HG02571 (cell line): ENCODE data around the gene NGF.
"Not testable (repeated sequence)": the region's sequence is repeated elsewhere in the genome, so short reads cannot be mapped to it uniquely, and the experiment has no call there.

Experiments
- ATAC-seq: cut with Tn5 transposase; IDR thresholded peaks from one replicate; pipeline ENCODE4 v1.9.1; 2021; ENCODE audit warnings: mild to moderate bottlenecking, moderate library complexity; ENCODE audit not compliant: unreplicated experiment

The NGF gene

GRCh38 chr1:115310581-115311473 lies 27.2 kb downstream of the NGF start:
- ATAC-seq = no peak

DNA sequence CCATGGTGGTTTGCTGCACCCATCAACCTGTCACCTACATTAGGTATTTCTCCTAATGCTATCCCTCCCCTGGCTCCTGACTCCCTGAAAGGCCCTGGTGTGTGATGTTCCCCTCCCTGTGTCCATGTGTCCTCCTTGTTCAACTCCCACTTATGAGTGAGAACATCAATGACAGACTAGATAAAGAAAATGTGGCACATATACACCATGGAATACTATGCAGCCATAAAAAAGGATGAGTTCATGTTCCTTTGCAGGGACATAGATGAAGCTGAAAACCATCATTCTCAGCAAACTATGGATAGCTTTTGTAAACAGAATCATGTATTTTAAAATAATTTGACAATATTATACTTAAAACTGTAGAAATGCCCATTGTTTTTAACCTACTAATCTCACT lies 28.5 kb downstream of the NGF start:
- ATAC-seq = not testable (repeated sequence)

GRCh38 chr1:115308969-115309368 lies 29.1 kb downstream of the NGF start:
- ATAC-seq = no peak

DNA sequence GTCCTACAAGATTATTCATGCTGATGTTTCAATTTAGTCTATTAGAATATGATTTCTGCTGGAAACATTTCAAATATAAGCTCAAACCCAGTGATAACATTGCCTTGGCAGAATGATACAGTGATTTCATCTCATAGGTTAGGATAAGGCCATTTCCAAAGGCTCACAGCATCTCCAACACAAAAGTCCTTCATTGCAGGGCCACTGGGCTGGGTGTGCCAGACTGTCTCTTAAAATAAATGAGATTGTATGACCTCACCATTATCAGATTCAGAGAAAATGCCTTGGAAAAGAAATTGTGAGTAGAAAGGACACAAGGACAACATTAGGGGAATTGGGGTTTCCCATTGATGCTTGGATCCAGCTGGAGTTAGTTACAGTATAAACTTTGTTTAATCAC lies 30.4 kb downstream of the NGF start:
- ATAC-seq = no peak

DNA sequence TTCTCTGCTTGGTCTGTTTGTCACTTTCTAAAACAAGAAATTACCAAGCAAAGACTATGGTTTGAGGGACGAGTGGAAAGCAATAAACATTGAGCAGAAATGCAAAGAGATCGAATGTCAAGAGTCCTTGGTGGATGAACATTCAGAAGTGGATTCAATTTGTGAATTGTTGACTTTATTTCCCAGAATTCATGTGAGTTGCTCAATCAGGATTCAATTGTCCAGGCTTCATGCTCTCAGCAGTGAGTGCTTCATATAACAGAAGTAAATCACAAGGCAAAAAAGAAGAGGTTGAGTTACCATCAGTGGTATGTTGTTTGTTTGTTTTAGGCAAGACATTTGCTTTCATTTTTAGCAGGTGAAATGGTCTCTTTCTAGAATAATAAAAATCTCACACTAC lies 31.9 kb downstream of the NGF start:
- ATAC-seq = no peak

- ATAC-seq = no peak
These were observed 34.7 kb downstream of the NGF start for GRCh38 chr1:115303364-115303763.

DNA sequence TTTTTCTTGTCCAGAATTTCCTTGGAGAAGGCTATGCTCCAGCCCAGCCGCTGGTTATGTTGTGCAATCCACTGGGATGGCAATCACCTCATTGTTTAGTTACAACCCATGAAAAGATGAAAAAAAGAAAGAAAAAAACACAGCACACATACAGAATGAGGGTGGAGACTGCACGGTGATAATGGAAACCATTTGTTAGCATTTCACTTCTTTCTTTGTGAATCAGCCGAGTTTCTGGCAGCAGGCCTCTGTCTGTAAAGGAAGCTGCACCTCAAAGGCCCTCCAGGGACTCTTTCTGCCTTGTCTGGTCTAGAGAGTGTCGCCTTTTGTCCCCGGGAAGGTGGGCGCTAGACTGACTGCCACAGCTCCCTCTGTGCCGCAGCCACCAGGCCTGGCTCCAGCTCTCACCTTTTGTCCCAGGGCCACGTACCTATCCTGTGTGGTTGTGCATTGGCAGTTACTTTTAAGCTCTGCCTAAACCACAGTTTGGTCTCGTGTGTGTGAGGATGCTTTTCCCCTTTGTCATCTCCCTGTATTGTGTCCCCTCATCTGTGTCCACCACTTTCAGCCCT lies 35.6 kb downstream of the NGF start:
- no peak for ATAC-seq

DNA sequence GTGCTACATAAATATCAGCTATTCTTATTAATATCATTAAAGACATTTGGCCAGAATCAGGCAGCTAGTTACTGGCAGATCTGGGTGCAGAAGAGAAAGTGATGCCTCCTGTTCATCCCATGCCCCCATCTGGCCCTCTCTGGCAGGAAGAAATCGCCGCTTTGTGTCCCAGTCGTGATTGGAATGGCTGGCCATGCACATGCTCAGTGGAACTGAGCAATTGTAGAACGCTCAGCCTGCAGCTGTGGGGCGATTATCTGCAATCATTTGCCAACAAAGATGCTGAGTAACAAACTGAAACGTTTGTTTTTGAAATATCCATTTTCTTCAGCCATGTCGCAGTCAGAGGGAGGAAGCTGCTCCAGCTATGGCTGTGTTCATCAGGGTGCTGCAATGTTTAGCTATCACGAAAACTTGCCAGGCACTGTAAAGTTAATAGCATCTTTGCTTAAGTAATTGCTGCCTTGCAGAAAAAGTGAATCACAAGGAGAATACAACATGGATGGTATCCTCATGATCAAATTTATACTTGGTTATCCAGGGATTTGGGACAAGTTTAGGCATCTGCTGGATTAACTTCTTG lies 36.5 kb downstream of the NGF start:
- ATAC-seq = no peak

DNA sequence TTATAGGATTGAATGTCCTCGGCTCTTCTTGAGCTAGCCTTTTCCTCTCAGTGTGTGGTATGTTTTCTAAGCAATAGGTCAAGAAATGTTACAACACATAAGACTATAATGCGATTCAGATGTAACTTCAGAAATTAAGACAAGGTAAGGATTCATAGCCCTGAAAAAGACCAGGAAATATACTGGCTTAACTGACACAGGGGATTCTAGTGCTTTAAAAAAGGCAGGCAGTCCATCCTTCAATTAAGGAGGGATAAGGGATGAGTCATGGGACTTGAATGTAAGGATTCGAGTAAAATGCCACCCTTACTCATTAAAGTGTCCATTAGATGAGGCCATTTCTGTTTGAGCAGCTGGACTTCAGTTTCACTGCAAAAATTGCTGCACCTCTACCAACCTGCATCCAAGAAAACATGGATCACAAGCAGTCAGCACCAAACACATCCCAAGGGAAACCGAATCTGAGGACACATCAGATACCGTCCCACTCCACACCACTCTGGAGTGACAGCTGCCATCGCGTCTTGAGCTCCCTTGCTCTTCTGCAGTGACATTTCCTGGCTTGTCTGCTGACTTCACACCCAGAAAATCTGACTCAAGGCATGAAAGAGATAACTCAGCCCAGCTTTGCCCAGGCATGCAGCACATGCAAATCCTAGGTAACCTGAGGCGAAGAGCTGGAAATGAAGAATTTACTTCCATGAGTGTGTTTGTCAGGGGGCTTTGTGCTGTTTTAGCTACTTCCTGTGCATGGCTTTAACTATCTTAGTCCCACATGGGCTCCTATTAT lies 37.8 kb downstream of the NGF start:
- no peak for ATAC-seq

DNA sequence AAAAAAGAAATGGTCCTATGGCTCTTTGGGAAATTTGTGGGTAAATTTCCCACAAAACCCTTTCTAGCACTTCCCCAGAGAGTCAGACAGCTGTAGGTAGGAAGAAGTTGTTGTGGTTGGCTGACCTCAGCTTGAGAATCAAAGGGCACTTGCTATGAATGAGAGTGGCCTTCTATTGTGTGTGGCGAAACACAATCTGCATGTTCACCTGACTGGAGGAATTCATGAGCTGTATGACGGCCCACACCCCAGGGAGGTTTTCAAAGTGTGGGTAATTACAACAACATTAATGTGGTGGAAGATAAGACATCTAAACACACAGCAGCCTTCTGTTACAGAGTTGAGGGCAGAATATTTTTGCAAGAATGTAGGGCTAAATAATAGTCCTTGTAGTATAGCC lies 38.8 kb downstream of the NGF start:
- ATAC-seq = no peak

- peak; percentile 93 for ATAC-seq
These were observed 41.1 kb downstream of the NGF start for GRCh38 chr1:115296981-115297380.

- ATAC-seq = no peak
These were observed 41.9 kb downstream of the NGF start for GRCh38 chr1:115295904-115296696.

DNA sequence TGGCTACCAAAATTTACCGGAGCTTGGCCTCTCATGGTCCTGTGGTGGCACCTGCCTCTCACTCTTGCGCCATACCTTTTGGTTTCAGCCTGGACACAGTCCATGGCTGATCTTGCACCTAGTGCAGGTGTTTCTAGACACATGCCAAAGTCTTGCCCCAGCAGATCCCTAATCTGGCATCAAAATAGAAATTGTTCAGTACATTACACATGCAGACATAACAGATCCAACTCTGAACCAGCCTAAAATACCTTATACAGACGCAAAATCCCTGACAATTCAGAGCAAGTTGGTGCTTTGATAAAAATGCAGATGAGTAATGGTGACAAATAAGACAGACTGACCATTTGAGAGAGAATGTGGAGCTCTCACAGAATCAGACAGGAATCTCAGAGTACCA lies 44.1 kb downstream of the NGF start:
- no peak for ATAC-seq

- ATAC-seq = no peak
These were observed 45.0 kb downstream of the NGF start for GRCh38 chr1:115293006-115293405.

- ATAC-seq = no peak
These were observed 46.3 kb downstream of the NGF start for GRCh38 chr1:115291741-115292140.

- ATAC-seq = no peak
These were observed 48.1 kb downstream of the NGF start for GRCh38 chr1:115289940-115290339.

GRCh38 chr1:115288591-115289198 lies 49.4 kb downstream of the NGF start:
- no peak for ATAC-seq

- no peak for ATAC-seq
These were observed 51.4 kb downstream of the NGF start for GRCh38 chr1:115286431-115287205.

GRCh38 chr1:115284209-115284608 lies 53.8 kb downstream of the NGF start:
- no peak for ATAC-seq
